HepG2 (cell line): ENCODE measurements around the gene ZNF684. TPM values are rescaled to one million over a fixed set of nuclear protein-coding genes. Genes with fewer than 3 reads are reported as not detected.

Experiments
- FOXA3 ChIP-seq: IDR thresholded peaks from 2 replicates; pipeline ENCODE4 v1.6.1; 2016; ENCODE audit warnings: missing genetic modification reagents, missing compliant biosample characterization
- PRPF4 ChIP-seq: fragments of 200-400 bp; formaldehyde crosslinking; IDR thresholded peaks from 2 replicates; pipeline ENCODE4 v1.6.1; 2016; ENCODE audit warnings: low read length, low read depth; ENCODE audit not compliant: poor library complexity, severe bottlenecking
- REPIN1 ChIP-seq: sonication (generic); formaldehyde crosslinking; IDR thresholded peaks from 2 replicates; pipeline ENCODE4 v1.8.0; 2022; ENCODE audit warnings: missing genetic modification reagents, low read depth, mild to moderate bottlenecking, borderline replicate concordance
- THAP11 ChIP-seq: IDR thresholded peaks from 2 replicates; pipeline ENCODE4 v1.6.1; 2016; ENCODE audit warnings: missing biosample characterization, missing genetic modification reagents
- ZNF615 ChIP-seq: sonication (generic); formaldehyde crosslinking; IDR thresholded peaks from 2 replicates; pipeline ENCODE4 v1.5.0; 2020; ENCODE audit warnings: mild to moderate bottlenecking, missing genetic modification reagents, borderline replicate concordance
- ZNF816 ChIP-seq: sonication (generic); formaldehyde crosslinking; IDR thresholded peaks from 2 replicates; pipeline ENCODE4 v1.8.0; 2022; ENCODE audit warnings: missing genetic modification reagents, mild to moderate bottlenecking, borderline replicate concordance
- polyA plus RNA-seq, 8 experiments: library from polyadenylated mRNA; depleted of rRNA in 3 of 8; stranded (reverse) in 7 of 8; unstranded in 1 of 8; fragments of >200 nt; fragmentation: Illumina TruSeq in 4 of 8; extraction: Trizol in 4 of 8; gene quantifications; 2 replicates each; pipeline versions ENCODE4 v1.2.1 to v1.2.3, GENCODE V29; 2011 to 2016; ENCODE audit warnings: low read depth in 4 of 8, missing spikeins in 1 of 8, mixed read lengths in 1 of 8; ENCODE audit not compliant: insufficient read depth in 1 of 8
- total RNA-seq, 5 experiments: library from RNA; depleted of rRNA; stranded (reverse); fragments of >200 nt; fragmentation: Illumina TruSeq; extraction: Trizol; gene quantifications; 2 replicates each; pipeline ENCODE4 v1.2.3, GENCODE V29; 2016; ENCODE audit warnings: low read depth in 1 of 5
- TF ChIP-seq, protein P1 (sequence below): sonication (generic); formaldehyde crosslinking; IDR thresholded peaks from 2 replicates; pipeline ENCODE4 v1.4.0; 2020; ENCODE audit warnings: missing genetic modification reagents
- TF ChIP-seq, protein P2 (sequence below): sonication (generic); formaldehyde crosslinking; IDR thresholded peaks from 2 replicates; pipeline ENCODE4 v1.5.0; 2020; ENCODE audit warnings: missing genetic modification reagents
- TF ChIP-seq, protein P3 (sequence below): sonication (generic); formaldehyde crosslinking; IDR thresholded peaks from 2 replicates; pipeline ENCODE4 v1.4.0; 2020; ENCODE audit warnings: mild to moderate bottlenecking, missing genetic modification reagents
- TF ChIP-seq, protein P4 (sequence below): IDR thresholded peaks from 2 replicates; pipeline ENCODE4 v1.6.1; 2016; ENCODE audit warnings: mild to moderate bottlenecking, missing biosample characterization, missing genetic modification reagents
- TF ChIP-seq, protein P5 (sequence below): IDR thresholded peaks from 2 replicates; pipeline ENCODE4 v1.6.1; 2012; ENCODE audit warnings: low read depth, low read length, improper control_type of control experiment

The ZNF684 gene
- total and polyA plus RNA-seq, 2 of the 13 experiments (the other 11 are each of a cell fraction or from before 2014, with no cell fraction given), result 6.5 to 15.2 TPM

DNA sequence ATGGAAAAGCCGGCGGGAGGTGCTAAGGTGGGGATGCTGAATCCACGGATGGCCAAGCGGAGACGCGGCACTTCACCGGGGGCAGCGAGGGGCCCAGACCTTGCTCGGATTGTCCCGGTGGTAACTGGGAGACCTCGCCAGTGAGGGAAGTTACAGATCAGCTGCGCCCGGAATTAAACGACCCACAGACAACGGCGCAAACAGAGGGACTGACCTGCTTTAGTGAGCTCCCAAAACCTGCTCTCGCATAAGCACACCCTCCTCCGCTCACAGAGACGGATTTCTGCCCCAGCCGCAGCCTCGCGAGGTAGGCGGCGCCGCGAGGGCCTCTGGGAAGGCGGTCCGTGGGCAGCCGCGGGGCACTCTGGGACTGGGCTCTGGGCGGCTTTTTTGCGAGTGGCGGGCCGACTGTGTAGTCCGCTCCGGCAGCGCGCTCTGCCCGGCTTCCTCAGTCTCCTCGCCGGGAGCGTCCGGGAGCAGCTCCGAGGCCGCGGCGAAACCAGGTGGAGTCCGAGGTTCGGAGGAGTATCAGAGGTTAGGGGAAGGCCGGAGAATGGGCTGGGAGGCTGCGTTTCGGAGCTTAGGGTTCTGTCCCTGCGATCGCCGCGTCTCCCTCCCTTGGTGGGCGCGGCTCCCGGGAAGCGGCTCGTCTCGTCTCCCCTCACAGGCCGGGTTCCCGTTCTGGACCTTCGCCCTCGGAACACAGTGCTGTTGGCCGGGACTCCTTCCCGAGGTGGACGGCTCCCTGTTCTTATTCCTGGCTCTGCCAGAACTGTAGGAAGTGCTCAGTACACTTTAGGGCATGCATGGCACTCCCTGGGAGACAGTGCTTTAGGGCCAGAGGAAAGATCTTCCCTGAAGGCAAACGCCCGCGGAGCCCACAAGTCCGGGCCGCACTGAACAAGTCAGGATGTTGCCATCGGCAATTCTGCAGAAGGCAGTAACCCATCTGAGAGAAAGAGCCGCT, 22.8 kb upstream of the ZNF684 start, which contains the start of gene EXO5 (continued):
- TF ChIP-seq, protein P1, sequence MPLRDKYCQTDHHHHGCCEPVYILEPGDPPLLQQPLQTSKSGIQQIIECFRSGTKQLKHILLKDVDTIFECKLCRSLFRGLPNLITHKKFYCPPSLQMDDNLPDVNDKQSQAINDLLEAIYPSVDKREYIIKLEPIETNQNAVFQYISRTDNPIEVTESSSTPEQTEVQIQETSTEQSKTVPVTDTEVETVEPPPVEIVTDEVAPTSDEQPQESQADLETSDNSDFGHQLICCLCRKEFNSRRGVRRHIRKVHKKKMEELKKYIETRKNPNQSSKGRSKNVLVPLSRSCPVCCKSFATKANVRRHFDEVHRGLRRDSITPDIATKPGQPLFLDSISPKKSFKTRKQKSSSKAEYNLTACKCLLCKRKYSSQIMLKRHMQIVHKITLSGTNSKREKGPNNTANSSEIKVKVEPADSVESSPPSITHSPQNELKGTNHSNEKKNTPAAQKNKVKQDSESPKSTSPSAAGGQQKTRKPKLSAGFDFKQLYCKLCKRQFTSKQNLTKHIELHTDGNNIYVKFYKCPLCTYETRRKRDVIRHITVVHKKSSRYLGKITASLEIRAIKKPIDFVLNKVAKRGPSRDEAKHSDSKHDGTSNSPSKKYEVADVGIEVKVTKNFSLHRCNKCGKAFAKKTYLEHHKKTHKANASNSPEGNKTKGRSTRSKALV (CRISPR knock-in tag), result peak; percentile 81; the same call in 1 of the 2 replicates
- peak; percentile 88 for TF ChIP-seq THAP11
- TF ChIP-seq ZNF816 (CRISPR knock-in tag), result peak; percentile 93
- TF ChIP-seq REPIN1 (CRISPR knock-in tag), result peak; percentile 74; the same call in 1 of the 2 replicates
- TF ChIP-seq, protein P2, sequence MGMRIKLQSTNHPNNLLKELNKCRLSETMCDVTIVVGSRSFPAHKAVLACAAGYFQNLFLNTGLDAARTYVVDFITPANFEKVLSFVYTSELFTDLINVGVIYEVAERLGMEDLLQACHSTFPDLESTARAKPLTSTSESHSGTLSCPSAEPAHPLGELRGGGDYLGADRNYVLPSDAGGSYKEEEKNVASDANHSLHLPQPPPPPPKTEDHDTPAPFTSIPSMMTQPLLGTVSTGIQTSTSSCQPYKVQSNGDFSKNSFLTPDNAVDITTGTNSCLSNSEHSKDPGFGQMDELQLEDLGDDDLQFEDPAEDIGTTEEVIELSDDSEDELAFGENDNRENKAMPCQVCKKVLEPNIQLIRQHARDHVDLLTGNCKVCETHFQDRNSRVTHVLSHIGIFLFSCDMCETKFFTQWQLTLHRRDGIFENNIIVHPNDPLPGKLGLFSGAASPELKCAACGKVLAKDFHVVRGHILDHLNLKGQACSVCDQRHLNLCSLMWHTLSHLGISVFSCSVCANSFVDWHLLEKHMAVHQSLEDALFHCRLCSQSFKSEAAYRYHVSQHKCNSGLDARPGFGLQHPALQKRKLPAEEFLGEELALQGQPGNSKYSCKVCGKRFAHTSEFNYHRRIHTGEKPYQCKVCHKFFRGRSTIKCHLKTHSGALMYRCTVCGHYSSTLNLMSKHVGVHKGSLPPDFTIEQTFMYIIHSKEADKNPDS, result peak; percentile 58; the same call in 1 of the 2 replicates
- TF ChIP-seq, protein P3, sequence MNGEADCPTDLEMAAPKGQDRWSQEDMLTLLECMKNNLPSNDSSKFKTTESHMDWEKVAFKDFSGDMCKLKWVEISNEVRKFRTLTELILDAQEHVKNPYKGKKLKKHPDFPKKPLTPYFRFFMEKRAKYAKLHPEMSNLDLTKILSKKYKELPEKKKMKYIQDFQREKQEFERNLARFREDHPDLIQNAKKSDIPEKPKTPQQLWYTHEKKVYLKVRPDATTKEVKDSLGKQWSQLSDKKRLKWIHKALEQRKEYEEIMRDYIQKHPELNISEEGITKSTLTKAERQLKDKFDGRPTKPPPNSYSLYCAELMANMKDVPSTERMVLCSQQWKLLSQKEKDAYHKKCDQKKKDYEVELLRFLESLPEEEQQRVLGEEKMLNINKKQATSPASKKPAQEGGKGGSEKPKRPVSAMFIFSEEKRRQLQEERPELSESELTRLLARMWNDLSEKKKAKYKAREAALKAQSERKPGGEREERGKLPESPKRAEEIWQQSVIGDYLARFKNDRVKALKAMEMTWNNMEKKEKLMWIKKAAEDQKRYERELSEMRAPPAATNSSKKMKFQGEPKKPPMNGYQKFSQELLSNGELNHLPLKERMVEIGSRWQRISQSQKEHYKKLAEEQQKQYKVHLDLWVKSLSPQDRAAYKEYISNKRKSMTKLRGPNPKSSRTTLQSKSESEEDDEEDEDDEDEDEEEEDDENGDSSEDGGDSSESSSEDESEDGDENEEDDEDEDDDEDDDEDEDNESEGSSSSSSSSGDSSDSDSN (CRISPR knock-in tag), result peak; percentile 67
- TF ChIP-seq, protein P4, sequence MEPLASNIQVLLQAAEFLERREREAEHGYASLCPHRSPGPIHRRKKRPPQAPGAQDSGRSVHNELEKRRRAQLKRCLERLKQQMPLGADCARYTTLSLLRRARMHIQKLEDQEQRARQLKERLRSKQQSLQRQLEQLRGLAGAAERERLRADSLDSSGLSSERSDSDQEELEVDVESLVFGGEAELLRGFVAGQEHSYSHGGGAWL (CRISPR knock-in tag), result peak; percentile 80
- TF ChIP-seq, protein P5, sequence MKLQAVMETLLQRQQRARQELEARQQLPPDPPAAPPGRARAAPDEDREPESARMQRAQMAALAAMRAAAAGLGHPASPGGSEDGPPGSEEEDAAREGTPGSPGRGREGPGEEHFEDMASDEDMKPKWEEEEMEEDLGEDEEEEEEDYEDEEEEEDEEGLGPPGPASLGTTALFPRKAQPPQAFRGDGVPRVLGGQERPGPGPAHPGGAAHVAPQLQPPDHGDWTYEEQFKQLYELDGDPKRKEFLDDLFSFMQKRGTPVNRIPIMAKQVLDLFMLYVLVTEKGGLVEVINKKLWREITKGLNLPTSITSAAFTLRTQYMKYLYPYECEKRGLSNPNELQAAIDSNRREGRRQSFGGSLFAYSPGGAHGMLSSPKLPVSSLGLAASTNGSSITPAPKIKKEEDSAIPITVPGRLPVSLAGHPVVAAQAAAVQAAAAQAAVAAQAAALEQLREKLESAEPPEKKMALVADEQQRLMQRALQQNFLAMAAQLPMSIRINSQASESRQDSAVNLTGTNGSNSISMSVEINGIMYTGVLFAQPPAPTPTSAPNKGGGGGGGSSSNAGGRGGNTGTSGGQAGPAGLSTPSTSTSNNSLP, result no peak
- TF ChIP-seq FOXA3, result 0 out of 2 replicates have a peak, but pooled peaks have one; percentile 19
- no peak for TF ChIP-seq ZNF615 (CRISPR knock-in tag)
- no peak for TF ChIP-seq PRPF4
